Measurements from ENCODE around the gene ABCF1. TPM values are rescaled to one million over a fixed set of nuclear protein-coding genes. Genes with fewer than 3 reads are reported as not detected.
A peak's percentile ranks its signal among the peaks of the same experiment; 100 is the strongest.

Gene ABCF1
- total RNA-seq, 2 donors from 2014 or later = 33.9 to 41.3 TPM

DNA sequence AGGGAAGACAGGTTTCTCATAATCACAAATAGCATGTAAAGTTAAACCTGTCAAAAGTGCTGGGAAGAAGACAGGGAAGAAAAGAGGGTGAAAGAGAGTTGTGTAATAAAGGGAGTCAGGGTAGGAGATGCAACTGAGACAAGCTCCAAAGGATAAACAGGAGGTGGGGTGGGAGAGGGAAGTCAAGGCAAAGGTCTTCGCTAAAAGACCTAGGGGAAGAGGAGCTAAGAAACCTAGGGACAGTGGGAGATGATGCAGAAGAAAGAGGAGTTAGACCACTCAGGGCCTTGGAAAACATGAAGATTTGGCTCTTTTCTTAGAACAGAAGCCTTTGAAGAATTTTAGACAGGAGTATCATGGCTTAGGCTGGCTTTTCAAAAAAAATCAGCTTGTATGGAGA, 7.1 kb upstream of the ABCF1 start:
- Histone ChIP-seq H3K4me3 (no peak overlapping the region), H3K27me3 (no peaks in the 10 kb centered on the region), H3K36me3 (peaks cover 16% of the 10 kb centered on the region), H3K4me1 (no peaks in the 10 kb centered on the region), H3K27ac (no peak overlapping the region), H3K9me3 (no peaks in the 10 kb centered on the region)
- no peak for DNase-seq (ENCODE audit: low spot score)
- TF ChIP-seq, protein P1, sequence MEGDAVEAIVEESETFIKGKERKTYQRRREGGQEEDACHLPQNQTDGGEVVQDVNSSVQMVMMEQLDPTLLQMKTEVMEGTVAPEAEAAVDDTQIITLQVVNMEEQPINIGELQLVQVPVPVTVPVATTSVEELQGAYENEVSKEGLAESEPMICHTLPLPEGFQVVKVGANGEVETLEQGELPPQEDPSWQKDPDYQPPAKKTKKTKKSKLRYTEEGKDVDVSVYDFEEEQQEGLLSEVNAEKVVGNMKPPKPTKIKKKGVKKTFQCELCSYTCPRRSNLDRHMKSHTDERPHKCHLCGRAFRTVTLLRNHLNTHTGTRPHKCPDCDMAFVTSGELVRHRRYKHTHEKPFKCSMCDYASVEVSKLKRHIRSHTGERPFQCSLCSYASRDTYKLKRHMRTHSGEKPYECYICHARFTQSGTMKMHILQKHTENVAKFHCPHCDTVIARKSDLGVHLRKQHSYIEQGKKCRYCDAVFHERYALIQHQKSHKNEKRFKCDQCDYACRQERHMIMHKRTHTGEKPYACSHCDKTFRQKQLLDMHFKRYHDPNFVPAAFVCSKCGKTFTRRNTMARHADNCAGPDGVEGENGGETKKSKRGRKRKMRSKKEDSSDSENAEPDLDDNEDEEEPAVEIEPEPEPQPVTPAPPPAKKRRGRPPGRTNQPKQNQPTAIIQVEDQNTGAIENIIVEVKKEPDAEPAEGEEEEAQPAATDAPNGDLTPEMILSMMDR (IDR thresholded peaks at IDR 0.05) = no peak

DNA sequence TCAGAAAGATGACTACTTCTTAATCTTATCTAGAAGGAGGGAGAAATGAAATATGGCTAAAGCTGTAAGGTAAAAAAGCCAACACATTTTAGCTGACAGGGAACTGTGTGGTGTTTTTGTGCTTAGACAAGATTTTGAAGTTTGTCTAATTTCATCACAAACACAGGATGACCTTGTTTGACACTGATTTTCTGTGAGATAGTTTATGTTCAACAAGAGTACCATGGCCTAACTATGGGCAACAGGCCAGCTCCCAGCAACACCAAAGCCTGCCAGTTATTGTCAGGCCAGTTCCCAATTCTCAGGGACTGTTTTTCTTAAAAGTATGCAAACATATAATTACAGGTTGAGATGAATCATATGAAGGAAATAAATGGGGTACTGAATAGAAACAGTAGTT, 5.5 kb upstream of the ABCF1 start:
- H3K36me3 ChIP-seq = peaks cover 16% of the 10 kb centered on the region
- H3K9me3 ChIP-seq = no peaks in the 10 kb centered on the region
- no peak overlapping the region for H3K27ac ChIP-seq
- TF ChIP-seq, protein P1 (IDR thresholded peaks at IDR 0.05) = no peak
- no peak for DNase-seq (ENCODE audit: low spot score)
- no peaks in the 10 kb centered on the region for H3K27me3 ChIP-seq
- H3K4me1 ChIP-seq = peaks cover 0 to 8% of the 10 kb centered on the region in 2 donors
- H3K4me3 ChIP-seq = no peak overlapping the region

DNA sequence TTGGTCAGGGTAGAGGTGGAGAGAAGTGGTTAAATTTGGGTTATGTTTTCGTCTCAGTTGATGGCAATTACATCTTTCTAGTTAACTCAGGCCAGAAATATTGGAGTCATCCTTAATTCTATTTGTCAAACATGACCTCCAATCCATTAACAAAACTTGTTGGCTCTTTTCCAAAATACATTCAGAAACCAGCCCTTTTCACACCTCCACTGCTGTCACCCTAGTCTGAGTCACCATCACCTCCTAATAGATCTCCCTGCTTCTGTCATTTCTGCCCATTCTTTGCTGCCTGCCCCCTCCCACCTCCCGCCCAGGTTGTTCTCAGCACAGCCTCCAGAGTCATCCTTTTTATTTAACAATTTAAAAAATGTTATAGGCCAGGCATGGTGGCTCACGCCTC, 3.0 kb upstream of the ABCF1 start:
- peaks cover 0 to 24% of the 10 kb centered on the region in 2 donors for H3K4me1 ChIP-seq
- H3K27me3 ChIP-seq = no peaks in the 10 kb centered on the region
- no peaks in the 10 kb centered on the region for H3K9me3 ChIP-seq
- TF ChIP-seq, protein P1 (IDR thresholded peaks at IDR 0.05) = no peak
- no peak overlapping the region for H3K4me3 ChIP-seq
- H3K27ac ChIP-seq = no peak overlapping the region
- no peak for DNase-seq (ENCODE audit: low spot score)
- peaks cover under 1% of the 10 kb centered on the region for H3K36me3 ChIP-seq

DNA sequence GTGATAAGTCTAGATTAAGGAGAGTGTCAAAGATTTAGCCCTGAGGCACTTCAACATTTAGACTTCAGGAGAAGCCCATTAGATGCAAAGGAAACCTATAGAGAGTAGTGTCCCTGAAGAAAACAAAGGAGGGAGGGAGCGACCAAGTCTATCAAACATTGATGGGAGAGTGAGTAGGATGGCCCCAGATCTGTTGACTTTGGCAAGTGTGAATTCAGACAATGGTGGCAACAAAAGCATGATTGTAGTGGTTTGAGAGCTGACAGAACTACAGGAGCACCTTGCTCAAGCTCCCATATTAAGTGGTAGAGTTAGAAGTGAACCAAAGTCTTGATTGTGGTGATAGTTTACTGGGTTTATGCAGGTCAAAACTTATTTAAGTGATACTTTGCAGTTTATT, 979 bp upstream of the ABCF1 start:
- no peak for DNase-seq (ENCODE audit: low spot score)
- Histone ChIP-seq H3K27ac (peak overlapping the region; percentile 81 to 96), H3K9me3 (no peaks in the 10 kb centered on the region), H3K4me1 (peaks cover 0 to 30% of the 10 kb centered on the region in 2 donors), H3K36me3 (no peaks in the 10 kb centered on the region), H3K27me3 (no peaks in the 10 kb centered on the region), H3K4me3 (peak overlapping the region; percentile 53 to 67)
- TF ChIP-seq, protein P1 (IDR thresholded peaks at IDR 0.05) = no peak

DNA sequence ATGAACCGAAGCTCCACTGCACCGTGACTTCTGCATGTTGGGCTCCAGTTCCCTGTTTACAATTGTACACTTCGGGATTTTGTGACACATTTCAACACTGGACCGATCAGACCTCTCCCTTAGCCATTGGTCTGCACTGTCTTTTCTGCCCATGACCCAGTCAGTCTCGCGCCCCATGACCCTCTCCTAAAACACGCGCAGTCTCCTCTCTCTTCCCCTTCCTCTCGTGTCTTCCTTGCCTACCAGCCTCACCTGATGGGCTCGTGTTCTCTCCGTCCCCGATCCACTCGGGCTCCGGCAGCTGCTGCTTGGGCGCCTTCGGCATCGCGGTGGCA, 535 bp upstream of the ABCF1 start:
- Histone ChIP-seq H3K27me3 (no peaks in the 10 kb centered on the region), H3K4me1 (peaks cover 0 to 30% of the 10 kb centered on the region in 2 donors), H3K36me3 (no peaks in the 10 kb centered on the region), H3K27ac (peak overlapping the region; percentile 81 to 96), H3K9me3 (no peaks in the 10 kb centered on the region), H3K4me3 (peak overlapping the region; percentile 53 to 67)
- no peak for DNase-seq (ENCODE audit: low spot score)
- TF ChIP-seq, protein P1 (IDR thresholded peaks at IDR 0.05) = no peak

GRCh38 chr6:30571762-30572082, 480 bp downstream of the ABCF1 start:
- no peaks in the 10 kb centered on the region for H3K36me3 ChIP-seq
- H3K27me3 ChIP-seq = no peaks in the 10 kb centered on the region
- H3K27ac ChIP-seq = peak overlapping the region; percentile 81 to 96
- H3K9me3 ChIP-seq = no peaks in the 10 kb centered on the region
- no peak for DNase-seq (ENCODE audit: low spot score)
- TF ChIP-seq, protein P1 (IDR thresholded peaks at IDR 0.05) = no peak
- peaks cover 0 to 30% of the 10 kb centered on the region in 2 donors for H3K4me1 ChIP-seq
- peak overlapping the region; percentile 53 to 67 for H3K4me3 ChIP-seq
